IMR-90 (cell line): ENCODE results near the gene RNF133. TPM values are rescaled to one million over a fixed set of nuclear protein-coding genes. Genes with fewer than 3 reads are reported as not detected.

ENCODE experiments used
- ATAC-seq: fragments of 200-7000 bp; cut with Tn5 transposase; 2 replicates; pipeline ENCODE4 v1.9.1; 2020; ENCODE audit warnings: low read depth, mild to moderate bottlenecking, moderate library complexity
- BruUV-seq: library from RNA; stranded (reverse); fragments of 400-500 nt; replicated peaks from 2 replicates; lab custom pipeline; 2021; lab: Mats Ljungman, UMichigan
- CTCF ChIA-PET: fragments of 300-600 bp; formaldehyde crosslinking; extraction: SDS; loops from one replicate; lab custom pipeline; 2021; ENCODE audit warnings: antibody characterized with exemption; lab: Yijun Ruan, JAX
- POLR2A ChIA-PET: fragments of 300-600 bp; sonication (Branson Sonifier 250); formaldehyde crosslinking; loops from one replicate; lab custom pipeline; 2022; ENCODE audit warnings: antibody characterized with exemption; ENCODE audit not compliant: unreplicated experiment; lab: Charles Lee
- DNase-seq: peaks from one replicate; pipeline ENCODE4 v3.0.0; 2013
- H2AFZ ChIP-seq: replicated peaks from 2 replicates; pipeline ENCODE3; 2013; ENCODE audit warnings: low read length, mild to moderate bottlenecking; ENCODE audit not compliant: poor library complexity
- H2AK5ac ChIP-seq: 2 replicates; pipeline ENCODE4 v1.6.1; 2013; ENCODE audit warnings: low read depth, low read length, inconsistent platforms
- H2AK9ac ChIP-seq: replicated peaks from 2 replicates; pipeline ENCODE3; 2013; ENCODE audit warnings: mild to moderate bottlenecking, low read depth, low read length, moderate library complexity; ENCODE audit not compliant: poor library complexity
- H2BK120ac ChIP-seq: 2 replicates; pipeline ENCODE4 v1.6.1; 2013; ENCODE audit warnings: low read depth, low read length, inconsistent platforms
- H2BK15ac ChIP-seq: 3 replicates; pipeline ENCODE4 v1.6.1; 2013; ENCODE audit warnings: low read depth, low read length, inconsistent platforms
- H2BK20ac ChIP-seq: 2 replicates; pipeline ENCODE4 v1.6.1; 2013; ENCODE audit warnings: low read depth, mild to moderate bottlenecking, inconsistent platforms, low read length, moderate library complexity
- H2BK5ac ChIP-seq: 2 replicates; pipeline ENCODE4 v1.6.1; 2013; ENCODE audit warnings: mild to moderate bottlenecking, low read depth, low read length, inconsistent platforms; ENCODE audit not compliant: poor library complexity, severe bottlenecking
- H3K14ac ChIP-seq: replicated peaks from 2 replicates; pipeline ENCODE4 v1.6.1; 2013; ENCODE audit warnings: low read depth, low read length, inconsistent platforms
- H3K18ac ChIP-seq: 2 replicates; pipeline ENCODE4 v1.6.1; 2013; ENCODE audit warnings: low read depth, low read length, control low read depth
- H3K23ac ChIP-seq: 2 replicates; pipeline ENCODE4 v1.6.1; 2013; ENCODE audit warnings: low read depth, low read length, inconsistent platforms
- H3K27ac ChIP-seq: 2 replicates; pipeline ENCODE4 v1.5.1; 2013; ENCODE audit warnings: mild to moderate bottlenecking, control low read depth, low read length; ENCODE audit not compliant: insufficient read depth
- H3K27me3 ChIP-seq: 2 replicates; pipeline ENCODE4 v1.6.1; 2013; ENCODE audit warnings: low read length; ENCODE audit not compliant: control insufficient read depth, insufficient read depth
- H3K36me3 ChIP-seq: 2 replicates; pipeline ENCODE4 v1.6.1; 2013; ENCODE audit warnings: low read length, mixed read lengths; ENCODE audit not compliant: control insufficient read depth, insufficient read depth
- H3K4ac ChIP-seq: 2 replicates; pipeline ENCODE4 v1.6.1; 2013; ENCODE audit warnings: low read depth, low read length, inconsistent platforms
- H3K4me1 ChIP-seq: 2 replicates; pipeline ENCODE4 v1.6.1; 2013; ENCODE audit warnings: low read length, mixed read lengths; ENCODE audit not compliant: control insufficient read depth, insufficient read depth
- H3K4me2 ChIP-seq: 2 replicates; pipeline ENCODE4 v1.6.1; 2013; ENCODE audit warnings: low read depth, mild to moderate bottlenecking, control low read depth, low read length, moderate library complexity
- H3K4me3 ChIP-seq: 2 replicates; pipeline ENCODE4 v1.5.1; 2013; ENCODE audit warnings: low read depth, mild to moderate bottlenecking, control low read depth, low read length, moderate library complexity; ENCODE audit not compliant: insufficient read depth
- H3K56ac ChIP-seq: 2 replicates; pipeline ENCODE4 v1.6.1; 2013; ENCODE audit warnings: low read length, inconsistent platforms; ENCODE audit not compliant: insufficient read depth; ENCODE audit errors: extremely low read depth
- H3K79me1 ChIP-seq, 2 experiments: 2 replicates each; pipeline ENCODE4 v1.6.1; 2013; ENCODE audit warnings: low read length in 2 of 2, inconsistent platforms in 1 of 2, low read depth in 1 of 2
- H3K9ac ChIP-seq: 2 replicates; pipeline ENCODE4 v1.6.1; 2013; ENCODE audit warnings: low read depth, low read length, control low read depth
- H3K9me1 ChIP-seq: 2 replicates; pipeline ENCODE4 v1.6.1; 2013; ENCODE audit warnings: low read length, inconsistent platforms; ENCODE audit not compliant: insufficient read depth
- H3K9me3 ChIP-seq: 2 replicates; pipeline ENCODE4 v1.6.1; 2013; ENCODE audit warnings: low read length; ENCODE audit not compliant: control insufficient read depth, insufficient read depth
- H4K20me1 ChIP-seq: 2 replicates; pipeline ENCODE4 v1.6.1; 2013; ENCODE audit warnings: low read length, inconsistent platforms; ENCODE audit not compliant: insufficient read depth
- H4K5ac ChIP-seq: 2 replicates; pipeline ENCODE4 v1.6.1; 2013; ENCODE audit warnings: mild to moderate bottlenecking, low read depth, low read length, control low read depth
- H4K8ac ChIP-seq, 2 experiments: 2 replicates each; pipeline ENCODE4 v1.6.1; 2013; ENCODE audit warnings: low read depth in 2 of 2, low read length in 2 of 2, control low read depth in 1 of 2, inconsistent platforms in 1 of 2
- H4K91ac ChIP-seq: 2 replicates; pipeline ENCODE4 v1.6.1; 2013; ENCODE audit warnings: low read depth, low read length, inconsistent platforms; ENCODE audit not compliant: insufficient read depth
- BHLHE40 ChIP-seq: fragments of 150-350 bp; IDR thresholded peaks from 2 replicates; pipeline ENCODE4 v1.6.1; 2016; ENCODE audit warnings: mild to moderate bottlenecking, low read depth, low read length
- CEBPB ChIP-seq: IDR thresholded peaks from 2 replicates; pipeline ENCODE4 v1.6.1; 2012; ENCODE audit warnings: low read depth, low read length, improper control_type of control experiment
- CHD1 ChIP-seq: IDR thresholded peaks from 2 replicates; pipeline ENCODE4 v1.6.1; 2012; ENCODE audit warnings: low read depth, low read length, improper control_type of control experiment
- FOS ChIP-seq: fragments of 150-350 bp; IDR thresholded peaks from 2 replicates; pipeline ENCODE4 v1.6.1; 2016; ENCODE audit warnings: low read depth, low read length
- MAFK ChIP-seq: IDR thresholded peaks from 2 replicates; pipeline ENCODE4 v1.6.1; 2012; ENCODE audit warnings: low read depth, low read length, improper control_type of control experiment
- MAZ ChIP-seq: IDR thresholded peaks from 2 replicates; pipeline ENCODE4 v1.6.1; 2012; ENCODE audit warnings: low read depth, mild to moderate bottlenecking, low read length, improper control_type of control experiment, moderate library complexity, borderline replicate concordance
- RCOR1 ChIP-seq: IDR thresholded peaks from 2 replicates; pipeline ENCODE4 v1.6.1; 2012; ENCODE audit warnings: mild to moderate bottlenecking, low read length, improper control_type of control experiment; ENCODE audit not compliant: insufficient replicate concordance
- USF2 ChIP-seq: fragments of 150-350 bp; IDR thresholded peaks from 2 replicates; pipeline ENCODE4 v1.6.1; 2017; ENCODE audit warnings: mild to moderate bottlenecking, antibody characterized with exemption, low read length, low read depth
- WGBS, 2 experiments: methylation state at CpG; one replicate each; pipeline versions ENCODE4 v1.1.5 to v1.1.7; 2013; ENCODE audit warnings: missing lambda C conversion rate in 2 of 2; ENCODE audit not compliant: insufficient read length in 1 of 2; ENCODE audit errors: extremely low coverage in 2 of 2; 5-methylcytosine and 5-hydroxymethylcytosine counted together
- dilution Hi-C: fragments of 300-500 bp; cut with HindIII; formaldehyde crosslinking; loops from one replicate; pipeline ENCODE4 v1.14.3; 2018; ENCODE audit warnings: low sequenced_read_pairs; ENCODE audit not compliant: unreplicated experiment
- in situ Hi-C: fragments of 300-500 bp; cut with MboI; formaldehyde crosslinking; loops from 3 replicates; pipeline ENCODE4 v1.14.3; 2019; ENCODE audit warnings: low sequenced_read_pairs, inconsistent platforms, mixed read lengths
- intact Hi-C: fragments of 100-400 bp; cut with micrococcal nuclease; formaldehyde crosslinking; loops from 2 replicates; pipeline ENCODE4 v1.10.0; 2022
- polyA plus RNA-seq, 3 experiments: library from polyadenylated mRNA; depleted of rRNA; stranded (reverse); fragments of >200 nt; gene quantifications; 2 replicates each; pipeline ENCODE4 v1.2.3, GENCODE V29; 2012; ENCODE audit warnings: low replicate concordance in 1 of 3
- total RNA-seq: library from RNA; depleted of rRNA; stranded (reverse); fragments of >200 nt; gene quantifications from 2 replicates; pipeline ENCODE4 v1.2.3, GENCODE V29; 2012
- TF ChIP-seq, protein P1 (sequence below): conservative IDR thresholded peaks from 2 replicates; pipeline ENCODE4 v1.5.1; 2012; ENCODE audit warnings: mild to moderate bottlenecking, low read depth, low read length, improper control_type of control experiment
- TF ChIP-seq, protein P2 (sequence below): fragments of 150-350 bp; IDR thresholded peaks from 2 replicates; pipeline ENCODE4 v1.6.1; 2016; ENCODE audit warnings: low read depth, mild to moderate bottlenecking, low read length, moderate library complexity, borderline replicate concordance

The RNF133 gene
- total and polyA plus RNA-seq, 2 of the 4 experiments (the other 2 are of a cell fraction), result not detected

DNA sequence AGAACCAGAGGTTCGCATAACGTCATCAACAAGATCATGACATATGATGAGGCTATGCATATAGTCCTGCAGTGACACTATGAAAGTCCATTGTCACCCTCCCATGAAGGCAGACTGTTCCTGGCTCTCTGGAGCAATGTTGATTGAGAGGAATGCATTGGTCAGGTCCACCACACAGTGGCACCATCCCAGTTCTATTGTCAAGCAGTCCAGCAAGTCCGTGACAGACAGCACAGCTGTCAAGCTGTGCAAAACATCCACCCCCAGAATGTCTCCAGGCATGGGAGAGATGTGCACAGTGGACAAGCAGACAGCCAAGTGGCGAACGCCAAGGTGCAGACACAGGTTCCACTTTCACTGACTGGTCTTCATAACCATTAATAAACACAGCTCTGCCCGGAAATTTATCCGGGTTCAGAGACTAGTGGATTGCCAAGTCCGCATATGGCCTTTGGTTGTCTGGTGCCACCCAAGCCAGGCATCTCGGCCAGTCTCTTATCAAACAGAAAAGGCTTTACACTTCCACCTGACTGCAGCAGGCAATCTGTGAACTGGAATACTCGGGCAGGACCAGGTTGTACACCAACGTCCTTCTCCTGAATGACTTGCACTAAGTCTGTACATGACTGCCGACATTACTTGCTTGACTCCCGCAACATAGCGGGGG is 7.2 kb downstream of the RNF133 start:
- Histone ChIP-seq H3K27me3 (no peaks in the 10 kb centered on the region), H2AK5ac (no peak overlapping the region), H2AFZ (no peak overlapping the region), H2BK15ac (no peak overlapping the region), H2BK5ac (no peak overlapping the region), H3K9me1 (no peaks in the 10 kb centered on the region), H4K8ac (no peak overlapping the region), H3K9ac (no peak overlapping the region), H3K4me1 (no peaks in the 10 kb centered on the region), H3K4me2 (no peak overlapping the region), H4K91ac (no peak overlapping the region), H4K5ac (no peak overlapping the region), H2AK9ac (no peak overlapping the region), H3K27ac (no peak overlapping the region), H3K9me3 (peaks cover 25% of the 10 kb centered on the region), H2BK20ac (no peak overlapping the region), H3K23ac (no peak overlapping the region), H3K56ac (no peak overlapping the region), H4K20me1 (no peaks in the 10 kb centered on the region), H3K36me3 (no peaks in the 10 kb centered on the region), H3K4me3 (no peak overlapping the region), H3K18ac (no peak overlapping the region), H3K14ac (no peak overlapping the region), H3K4ac (no peak overlapping the region), H3K79me1 (no peaks in the 10 kb centered on the region), H2BK120ac (no peak overlapping the region)
- BruUV-seq, result no TSS peak
- WGBS, 2 experiments, result 59% methylated on average over 5 of the region's 14 CpGs; no CpG with 5 or more reads in 1 of the 2 experiments
- intact Hi-C loops, result no loop called here
- ATAC-seq, result no peak
- DNase-seq, result no peak
- in situ Hi-C loops, result no loop called here
- CTCF ChIA-PET, result no interaction called here
- dilution Hi-C loops, result no loop called here
- POLR2A ChIA-PET, result no interaction called here
- TF ChIP-seq, protein P1, sequence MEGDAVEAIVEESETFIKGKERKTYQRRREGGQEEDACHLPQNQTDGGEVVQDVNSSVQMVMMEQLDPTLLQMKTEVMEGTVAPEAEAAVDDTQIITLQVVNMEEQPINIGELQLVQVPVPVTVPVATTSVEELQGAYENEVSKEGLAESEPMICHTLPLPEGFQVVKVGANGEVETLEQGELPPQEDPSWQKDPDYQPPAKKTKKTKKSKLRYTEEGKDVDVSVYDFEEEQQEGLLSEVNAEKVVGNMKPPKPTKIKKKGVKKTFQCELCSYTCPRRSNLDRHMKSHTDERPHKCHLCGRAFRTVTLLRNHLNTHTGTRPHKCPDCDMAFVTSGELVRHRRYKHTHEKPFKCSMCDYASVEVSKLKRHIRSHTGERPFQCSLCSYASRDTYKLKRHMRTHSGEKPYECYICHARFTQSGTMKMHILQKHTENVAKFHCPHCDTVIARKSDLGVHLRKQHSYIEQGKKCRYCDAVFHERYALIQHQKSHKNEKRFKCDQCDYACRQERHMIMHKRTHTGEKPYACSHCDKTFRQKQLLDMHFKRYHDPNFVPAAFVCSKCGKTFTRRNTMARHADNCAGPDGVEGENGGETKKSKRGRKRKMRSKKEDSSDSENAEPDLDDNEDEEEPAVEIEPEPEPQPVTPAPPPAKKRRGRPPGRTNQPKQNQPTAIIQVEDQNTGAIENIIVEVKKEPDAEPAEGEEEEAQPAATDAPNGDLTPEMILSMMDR, result no peak
- no peak for TF ChIP-seq BHLHE40
- no peak for TF ChIP-seq USF2
- no peak for TF ChIP-seq MAFK
- TF ChIP-seq FOS, result no peak
- no peak for TF ChIP-seq RCOR1
- TF ChIP-seq, protein P2, sequence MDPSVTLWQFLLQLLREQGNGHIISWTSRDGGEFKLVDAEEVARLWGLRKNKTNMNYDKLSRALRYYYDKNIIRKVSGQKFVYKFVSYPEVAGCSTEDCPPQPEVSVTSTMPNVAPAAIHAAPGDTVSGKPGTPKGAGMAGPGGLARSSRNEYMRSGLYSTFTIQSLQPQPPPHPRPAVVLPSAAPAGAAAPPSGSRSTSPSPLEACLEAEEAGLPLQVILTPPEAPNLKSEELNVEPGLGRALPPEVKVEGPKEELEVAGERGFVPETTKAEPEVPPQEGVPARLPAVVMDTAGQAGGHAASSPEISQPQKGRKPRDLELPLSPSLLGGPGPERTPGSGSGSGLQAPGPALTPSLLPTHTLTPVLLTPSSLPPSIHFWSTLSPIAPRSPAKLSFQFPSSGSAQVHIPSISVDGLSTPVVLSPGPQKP, result no peak
- TF ChIP-seq CEBPB, result no peak
- TF ChIP-seq MAZ, result no peak
- no peak for TF ChIP-seq CHD1
